ENCODE measurements around the gene MUC21.
"Not testable (repeated sequence)": the region's sequence is repeated elsewhere in the genome, so short reads cannot be mapped to it uniquely, and the experiment has no call there.

Gene MUC21

GRCh38 chr6:30969171-30969570, 14.3 kb upstream of the MUC21 start:
- not testable (repeated sequence) for DNase-seq (ENCODE audit: low read depth in 2 of 2)

- no peak for DNase-seq (ENCODE audit: low read depth in 2 of 2)
Observed at GRCh38 chr6:30970946-30971345, 12.6 kb upstream of the MUC21 start.

GRCh38 chr6:30972816-30973215, 10.7 kb upstream of the MUC21 start:
- DNase-seq (ENCODE audit: low read depth in 2 of 2) = no peak

GRCh38 chr6:30974490-30975252, 8.8 kb upstream of the MUC21 start:
- no peak for DNase-seq (ENCODE audit: low read depth in 2 of 2)

- DNase-seq (ENCODE audit: low read depth in 2 of 2) = no peak
Observed at GRCh38 chr6:30979141-30979540, 4.4 kb upstream of the MUC21 start.

GRCh38 chr6:30979690-30980089, 3.8 kb upstream of the MUC21 start:
- no peak for DNase-seq (ENCODE audit: low read depth in 2 of 2)

- DNase-seq (ENCODE audit: low read depth in 2 of 2) = no peak
Observed at GRCh38 chr6:30981942-30982772, 1.4 kb upstream of the MUC21 start.

- no peak for DNase-seq (ENCODE audit: low read depth in 2 of 2)
Observed at GRCh38 chr6:30985490-30985889, 2.0 kb downstream of the MUC21 start.

GRCh38 chr6:30987304-30987703, 3.8 kb downstream of the MUC21 start:
- DNase-seq (ENCODE audit: low read depth in 2 of 2) = no peak

GRCh38 chr6:30988209-30988825, 4.8 kb downstream of the MUC21 start:
- DNase-seq (ENCODE audit: low read depth in 2 of 2) = no peak

- no peak for DNase-seq (ENCODE audit: low read depth in 2 of 2)
Observed at GRCh38 chr6:30990422-30991086, 7.0 kb downstream of the MUC21 start.

- no peak for DNase-seq (ENCODE audit: low read depth in 2 of 2)
Observed at GRCh38 chr6:30991891-30992290, 8.4 kb downstream of the MUC21 start.

- no peak for DNase-seq (ENCODE audit: low read depth in 2 of 2)
Observed at GRCh38 chr6:30997301-30997700, 13.8 kb downstream of the MUC21 start.

GRCh38 chr6:30998785-30999184, 15.3 kb downstream of the MUC21 start:
- no peak for DNase-seq (ENCODE audit: low read depth in 2 of 2)

- DNase-seq (ENCODE audit: low read depth in 2 of 2) = not testable (repeated sequence)
Observed at GRCh38 chr6:31000067-31000860, 16.7 kb downstream of the MUC21 start.

GRCh38 chr6:31001281-31001888, 17.9 kb downstream of the MUC21 start:
- no peak for DNase-seq (ENCODE audit: low read depth in 2 of 2)

- DNase-seq (ENCODE audit: low read depth in 2 of 2) = no peak
Observed at GRCh38 chr6:31002471-31002870, 19.0 kb downstream of the MUC21 start.

GRCh38 chr6:31004794-31005193, 21.3 kb downstream of the MUC21 start:
- no peak for DNase-seq (ENCODE audit: low read depth in 2 of 2)

- no peak for DNase-seq (ENCODE audit: low read depth in 2 of 2)
Observed at GRCh38 chr6:31005249-31006020, 21.9 kb downstream of the MUC21 start.

GRCh38 chr6:31007694-31008093, 24.2 kb downstream of the MUC21 start:
- DNase-seq (ENCODE audit: low read depth in 2 of 2) = no peak
